GM12891 (cell line): Measurements from ENCODE around the gene RBM23.
A peak's percentile ranks its signal among the peaks of the same experiment; 100 is the strongest.

Experiments
- POLR2A ChIP-seq: IDR thresholded peaks from 2 replicates; pipeline ENCODE4 v1.6.1; 2011; ENCODE audit warnings: low read depth, low read length, control low read depth
- POLR2AphosphoS5 ChIP-seq: IDR thresholded peaks from 2 replicates; pipeline ENCODE4 v1.6.1; 2011; ENCODE audit warnings: low read depth, low read length, control low read depth
- POU2F2 ChIP-seq: IDR thresholded peaks from 2 replicates; pipeline ENCODE4 v1.6.1; 2011; ENCODE audit warnings: low read depth, mild to moderate bottlenecking, control low read depth, low read length, moderate library complexity
- TAF1 ChIP-seq: IDR thresholded peaks from 2 replicates; pipeline ENCODE4 v1.6.1; 2011; ENCODE audit warnings: low read depth, low read length, control low read depth

GRCh38 chr14:22918804-22919600, at the start of gene RBM23:
- peak; percentile 85 for TF ChIP-seq POLR2A
- TF ChIP-seq TAF1, result peak; percentile 61; the same call in 1 of the 2 replicates
- TF ChIP-seq POLR2AphosphoS5, result peak; percentile 86
- TF ChIP-seq POU2F2, result peak; percentile 57; the same call in 1 of the 2 replicates
